HG02884 (cell line): ENCODE data around the gene GFPT2.
A peak's percentile ranks its signal among the peaks of the same experiment; 100 is the strongest.

Experiments used
- ATAC-seq: cut with Tn5 transposase; IDR thresholded peaks from one replicate; pipeline ENCODE4 v1.9.1; 2021; ENCODE audit warnings: mild to moderate bottlenecking, moderate library complexity; ENCODE audit not compliant: unreplicated experiment

The GFPT2 gene

GRCh38 chr5:180353048-180353979 is at the start of gene GFPT2:
GFPT2 (minus strand) TSS chr5:180353336; CDS start chr5:180353217, 119 bp downstream.
- peak; percentile 72 for ATAC-seq

- ATAC-seq, result no peak
These were observed 49.6 kb upstream of the GFPT2 start for GRCh38 chr5:180402716-180403115.

GRCh38 chr5:180401229-180401907 is 48.2 kb upstream of the GFPT2 start:
- no peak for ATAC-seq

- ATAC-seq, result no peak
These were observed 47.3 kb upstream of the GFPT2 start for GRCh38 chr5:180400416-180400815.

GRCh38 chr5:180399401-180400215 is 46.5 kb upstream of the GFPT2 start:
- ATAC-seq, result no peak

- ATAC-seq, result no peak
These were observed 43.8 kb upstream of the GFPT2 start for GRCh38 chr5:180396926-180397325.

- no peak for ATAC-seq
These were observed 42.6 kb upstream of the GFPT2 start for GRCh38 chr5:180395540-180396274.

GRCh38 chr5:180394031-180394636 is 41.0 kb upstream of the GFPT2 start:
- no peak for ATAC-seq

GRCh38 chr5:180391276-180391675 is 38.1 kb upstream of the GFPT2 start:
- ATAC-seq, result no peak

- no peak for ATAC-seq
These were observed 37.5 kb upstream of the GFPT2 start for GRCh38 chr5:180390441-180391190.

GRCh38 chr5:180389252-180390101 is 36.3 kb upstream of the GFPT2 start:
- ATAC-seq, result no peak

- ATAC-seq, result no peak
These were observed 34.7 kb upstream of the GFPT2 start for GRCh38 chr5:180387798-180388197.

- no peak for ATAC-seq
These were observed 29.8 kb upstream of the GFPT2 start for GRCh38 chr5:180382926-180383325.

- no peak for ATAC-seq
These were observed 28.8 kb upstream of the GFPT2 start for GRCh38 chr5:180381851-180382480.

GRCh38 chr5:180381428-180381827 is 28.3 kb upstream of the GFPT2 start:
- ATAC-seq, result no peak

- ATAC-seq, result no peak
These were observed 27.7 kb upstream of the GFPT2 start for GRCh38 chr5:180380856-180381255.

GRCh38 chr5:180380441-180380840 is 27.3 kb upstream of the GFPT2 start:
- ATAC-seq, result no peak
